GM19099 (cell line): ENCODE measurements around the gene PDLIM4.

ENCODE experiments used
- POLR2A ChIP-seq: IDR thresholded peaks from 3 replicates; pipeline ENCODE4 v1.6.1; 2011; ENCODE audit warnings: low read depth; ENCODE audit not compliant: insufficient read length; ENCODE audit errors: extremely low read depth

PDLIM4 gene

DNA sequence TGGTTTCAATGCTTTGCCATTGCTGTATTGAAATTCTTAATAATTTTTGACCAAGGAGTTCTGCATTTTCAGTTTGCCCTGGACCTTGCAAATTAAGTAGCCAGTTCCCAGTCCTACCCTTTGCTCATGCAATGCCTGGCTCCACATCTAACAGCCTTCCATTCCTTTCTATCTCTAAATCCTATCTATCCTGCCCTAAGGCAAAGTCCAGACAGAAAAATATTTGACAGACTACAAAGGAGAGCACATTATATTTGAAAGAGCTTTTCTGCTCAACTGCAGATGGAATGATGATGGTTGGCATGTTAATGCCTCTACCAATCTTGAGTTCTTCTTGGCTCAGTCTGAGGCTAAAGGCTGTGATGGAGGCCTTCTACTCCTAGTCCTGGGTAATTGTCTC is 52.2 kb downstream of the PDLIM4 start:
- no peak for TF ChIP-seq POLR2A

DNA sequence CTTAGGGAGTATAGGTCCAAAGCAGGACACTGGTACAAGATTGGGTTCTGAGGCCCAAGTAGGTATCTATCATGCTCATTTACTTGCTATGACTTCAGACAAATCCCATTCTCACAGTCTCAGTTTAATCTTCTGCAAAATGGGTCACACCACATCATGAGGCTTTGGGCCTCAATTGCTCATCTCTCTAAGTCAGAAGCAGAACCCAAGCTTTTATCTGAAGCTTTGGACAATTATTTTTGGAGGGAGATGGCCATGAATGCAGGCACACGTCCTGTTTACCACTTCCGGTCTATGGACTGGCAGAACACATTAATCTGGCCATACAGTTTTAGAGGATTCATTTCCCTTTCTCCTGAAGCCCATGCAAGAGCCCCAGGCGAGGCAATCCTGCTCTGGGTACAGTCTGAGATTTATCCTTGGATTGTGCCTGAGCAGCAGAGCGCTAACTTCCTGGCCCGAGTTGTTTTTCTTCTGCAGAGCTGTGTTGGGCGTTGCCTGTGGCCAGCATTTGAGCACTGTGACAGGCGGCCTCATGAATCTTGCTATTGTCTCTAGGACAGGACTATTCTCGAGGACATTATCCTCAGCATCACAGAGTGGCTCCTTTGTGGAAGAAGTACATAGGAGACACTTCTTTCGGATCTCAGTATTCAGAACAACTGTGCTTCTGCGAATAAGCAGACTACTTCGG is 52.8 kb downstream of the PDLIM4 start:
- no peak for TF ChIP-seq POLR2A

DNA sequence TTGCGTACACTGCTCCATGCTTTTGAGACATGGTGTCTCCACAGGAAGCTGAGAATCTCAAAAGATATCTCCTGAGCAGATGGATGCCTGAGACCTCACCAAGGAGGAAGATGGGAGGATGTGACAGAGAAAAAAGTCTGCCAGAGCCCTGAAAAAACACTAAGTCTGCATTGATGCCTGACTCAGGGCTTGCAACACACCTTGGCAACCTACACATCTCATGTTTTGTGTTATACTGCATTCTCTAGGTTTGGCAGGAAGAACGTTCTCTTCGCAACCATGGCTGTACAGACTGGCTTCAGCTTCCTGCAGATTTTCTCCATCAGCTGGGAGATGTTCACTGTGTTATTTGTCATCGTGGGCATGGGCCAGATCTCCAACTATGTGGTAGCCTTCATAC is 55.9 kb downstream of the PDLIM4 start:
- no peak for TF ChIP-seq POLR2A

DNA sequence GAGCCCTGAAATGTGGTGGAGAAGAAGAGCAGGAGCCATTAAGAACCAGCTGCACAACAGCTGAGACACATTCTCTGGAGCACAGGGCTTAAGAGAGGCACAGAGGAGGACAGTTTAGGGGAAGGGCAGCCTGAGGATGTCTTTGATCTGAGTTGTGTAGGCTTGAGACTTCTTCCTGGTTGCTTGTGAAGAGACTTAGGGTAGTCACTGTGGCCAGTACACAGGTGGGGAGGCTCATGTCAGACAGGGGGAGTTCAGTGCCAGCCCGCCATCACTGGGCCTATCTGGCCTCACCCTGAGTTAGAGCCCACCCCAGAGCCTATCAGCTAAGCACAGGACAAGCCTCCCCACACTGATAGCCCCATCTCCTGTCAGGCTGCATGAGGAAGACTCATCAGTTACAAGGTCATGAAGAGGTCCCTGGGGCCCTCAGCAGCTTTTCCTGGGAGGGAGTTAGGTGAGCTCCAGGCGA is 56.5 kb downstream of the PDLIM4 start:
- no peak for TF ChIP-seq POLR2A

DNA sequence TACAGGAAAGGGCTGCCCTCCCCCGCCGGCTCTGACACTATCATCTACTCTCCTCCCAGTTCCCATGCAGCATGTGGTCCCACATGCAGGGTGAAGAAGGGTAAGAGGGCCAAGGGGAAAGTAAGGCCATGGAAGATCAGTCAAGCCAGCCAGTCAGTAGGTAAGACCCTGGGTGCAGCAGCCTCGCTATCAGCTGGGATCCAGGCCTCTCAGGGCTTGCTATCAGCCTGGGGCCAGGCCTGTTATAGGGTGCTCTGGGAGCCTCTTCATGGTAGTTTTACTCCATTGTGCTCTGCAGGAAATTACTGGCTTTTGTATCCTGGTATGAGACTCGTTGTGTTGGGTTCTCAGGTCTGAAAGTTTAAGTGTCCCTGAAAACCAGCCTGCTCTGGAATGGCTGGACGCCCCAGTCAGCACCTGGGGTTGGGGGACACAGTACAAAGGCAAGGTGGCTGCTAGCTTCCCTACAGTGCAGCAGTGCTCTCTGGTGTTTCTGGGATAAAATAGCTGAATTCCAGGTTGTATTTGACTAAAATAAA is 58.1 kb downstream of the PDLIM4 start:
- TF ChIP-seq POLR2A: no peak

DNA sequence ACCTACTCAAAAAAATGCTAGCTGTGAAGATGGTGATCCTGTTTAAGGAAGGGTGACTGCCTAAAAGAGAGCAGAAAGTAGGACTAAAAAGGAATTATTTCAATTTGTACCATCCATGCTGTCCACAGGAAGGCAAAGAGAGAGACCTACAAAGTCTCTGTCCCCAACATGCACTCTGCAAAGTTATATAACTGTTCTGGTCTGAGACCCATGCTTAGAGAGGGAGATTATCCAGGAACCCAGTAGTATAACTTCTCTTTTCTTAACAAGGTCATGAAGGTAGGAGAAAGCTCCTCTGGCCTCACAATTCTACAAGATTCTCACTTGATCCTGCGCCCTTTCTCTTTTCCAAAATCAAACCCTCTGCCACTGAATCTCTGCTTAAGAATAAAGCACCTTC is 62.5 kb downstream of the PDLIM4 start:
- no peak for TF ChIP-seq POLR2A

DNA sequence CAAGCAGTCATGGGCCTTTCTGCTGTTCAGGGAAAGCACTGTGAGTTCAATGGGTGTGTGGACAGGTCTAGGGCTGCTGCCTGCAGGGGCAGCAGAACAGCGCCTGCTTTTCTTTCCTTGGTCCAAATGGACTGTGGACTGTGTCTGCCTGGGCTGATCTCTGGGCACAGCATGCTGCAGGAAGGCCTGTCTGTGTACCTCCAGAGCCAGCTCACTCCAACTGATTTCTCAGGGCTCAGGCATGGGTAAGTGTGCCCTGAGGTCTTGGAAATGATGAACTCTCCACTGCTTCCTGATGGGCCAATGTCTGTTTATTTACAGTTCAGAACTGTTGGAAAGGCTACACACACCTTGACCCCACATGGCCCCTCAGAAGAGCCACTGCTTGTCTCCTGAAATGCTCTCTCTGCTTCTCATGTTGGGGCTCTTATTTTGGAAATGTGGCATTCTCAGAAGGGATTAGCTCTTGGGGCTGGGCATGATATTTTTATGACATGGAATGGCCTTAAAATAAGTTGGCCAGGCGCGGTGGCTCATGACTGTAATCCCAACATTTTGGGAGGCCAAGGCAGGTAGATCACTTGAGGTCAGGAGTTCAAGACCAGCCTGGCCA is 63.7 kb downstream of the PDLIM4 start:
- TF ChIP-seq POLR2A: no peak

DNA sequence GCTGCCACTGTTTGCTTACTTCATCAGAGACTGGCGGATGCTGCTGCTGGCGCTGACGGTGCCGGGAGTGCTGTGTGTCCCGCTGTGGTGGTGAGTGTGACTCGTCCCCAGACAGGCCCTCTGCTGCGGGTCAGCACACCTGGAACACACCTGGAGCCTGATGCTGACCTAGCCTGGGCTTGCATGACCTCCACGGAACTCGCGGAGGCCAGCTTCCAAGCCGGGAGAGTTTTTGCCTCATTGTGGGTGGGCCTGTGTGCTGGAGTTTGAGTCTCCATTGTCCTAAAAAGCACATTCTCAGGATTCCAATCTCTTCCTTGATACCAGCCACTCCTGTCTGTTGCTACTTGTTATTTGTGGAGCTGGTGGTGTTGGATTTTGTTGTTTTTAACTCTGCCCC is 64.8 kb downstream of the PDLIM4 start:
- TF ChIP-seq POLR2A: no peak
